Measurements from ENCODE around the gene CCT2. TPM values are rescaled to one million over a fixed set of nuclear protein-coding genes. Genes with fewer than 3 reads are reported as not detected.

Gene CCT2
- total and polyA plus RNA-seq, 2 donors (not counting 1 experiment from before 2014, with no cell fraction given), result 58.2 to 125 TPM

GRCh38 chr12:69563166-69563762, 22.0 kb upstream of the CCT2 start:
- H3K4me3 Mint-ChIP-seq, result no peak overlapping the region
- H3K27ac Mint-ChIP-seq, result no peak overlapping the region
- WGBS (ENCODE audit: insufficient coverage), result 96% methylated on average over 2 of the region's 2 CpGs
- no peaks in the 10 kb centered on the region for H3K27me3 ChIP-seq (replicated peaks in 1 of 4; ENCODE audit: control extremely low read depth in 1 of 4, control insufficient read depth in 3 of 4, insufficient read depth in 4 of 4, low read length in 3 of 4)
- H3K4me1 Mint-ChIP-seq, result no peaks in the 10 kb centered on the region
- H3K9ac ChIP-seq (ENCODE audit: low read length), result no peak overlapping the region
- no peak overlapping the region for H3K27ac ChIP-seq (ENCODE audit: low read length in 2 of 2)
- DNase-seq (no peak), ATAC-seq (ENCODE audit: low read depth) (no peak)
- H3K4me3 ChIP-seq (ENCODE audit: control extremely low read depth in 1 of 5, extremely low read depth in 1 of 5, insufficient read depth in 1 of 5, low read depth in 2 of 5, low read length in 4 of 5), result no peak overlapping the region
- intact Hi-C loops (cut with micrococcal nuclease), result no loop called here
- no peaks in the 10 kb centered on the region for H4K20me1 ChIP-seq (ENCODE audit: control insufficient read depth, insufficient read depth, low read length, poor library complexity, severe bottlenecking)
- ChIA-PET POLR2A (no interaction called here), CTCF (interaction anchor here (1.3 to 1.9 kb wide), 2 partner anchors 8 to 271 kb away, joined by 3 to 6 read pairs; no protein-coding TSS in a partner anchor)
- H2AFZ ChIP-seq (ENCODE audit: insufficient read depth, low read depth, low read length, poor library complexity, severe bottlenecking), result no peak overlapping the region
- H3K4me2 ChIP-seq (replicated peaks; ENCODE audit: low read depth, low read length, poor library complexity, severe bottlenecking), result no peak overlapping the region
- no peaks in the 10 kb centered on the region for H3K79me2 ChIP-seq (ENCODE audit: control insufficient read depth, insufficient read depth, low read length)
- H3K9me3 ChIP-seq (ENCODE audit: control extremely low read depth in 1 of 3, control insufficient read depth in 2 of 3, insufficient read depth in 1 of 3, low read length in 2 of 3), result no peaks in the 10 kb centered on the region
- TF ChIP-seq EZH2 (IDR thresholded peaks at IDR 0.05; ENCODE audit: borderline replicate concordance, insufficient read depth, low read depth, low read length, poor library complexity, severe bottlenecking), result no peak
- no peak for TF ChIP-seq CTCF (IDR thresholded peaks at IDR 0.05)
- peaks cover 4 to 16% of the 10 kb centered on the region in 2 experiments for H3K36me3 ChIP-seq (replicated peaks in 1 of 2; ENCODE audit: control extremely low read depth in 1 of 2, control insufficient read depth in 1 of 2, extremely low read depth in 1 of 2, insufficient read depth in 2 of 2, low read length in 1 of 2)
- H3K27me3 Mint-ChIP-seq, result no peaks in the 10 kb centered on the region
- no peaks in the 10 kb centered on the region for H3K4me1 ChIP-seq (ENCODE audit: control insufficient read depth in 2 of 2, insufficient read depth in 2 of 2, low read length in 2 of 2)
- no peaks in the 10 kb centered on the region for H3K9me3 Mint-ChIP-seq (ENCODE audit: insufficient read depth)

GRCh38 chr12:69566603-69567002, 18.7 kb upstream of the CCT2 start:
- Mint-ChIP-seq H3K4me1 (peaks cover 2% of the 10 kb centered on the region), H3K27ac (no peak overlapping the region), H3K9me3 (ENCODE audit: insufficient read depth) (no peaks in the 10 kb centered on the region), H3K27me3 (no peaks in the 10 kb centered on the region), H3K4me3 (no peak overlapping the region)
- Histone ChIP-seq H3K36me3 (replicated peaks in 1 of 2; ENCODE audit: control extremely low read depth in 1 of 2, control insufficient read depth in 1 of 2, extremely low read depth in 1 of 2, insufficient read depth in 2 of 2, low read length in 1 of 2) (peaks cover 3 to 21% of the 10 kb centered on the region in 2 experiments), H3K4me1 (ENCODE audit: control insufficient read depth in 2 of 2, insufficient read depth in 2 of 2, low read length in 2 of 2) (no peaks in the 10 kb centered on the region), H3K27me3 (replicated peaks in 1 of 4; ENCODE audit: control extremely low read depth in 1 of 4, control insufficient read depth in 3 of 4, insufficient read depth in 4 of 4, low read length in 3 of 4) (no peaks in the 10 kb centered on the region), H4K20me1 (ENCODE audit: control insufficient read depth, insufficient read depth, low read length, poor library complexity, severe bottlenecking) (no peaks in the 10 kb centered on the region), H3K4me3 (ENCODE audit: control extremely low read depth in 1 of 5, extremely low read depth in 1 of 5, insufficient read depth in 1 of 5, low read depth in 2 of 5, low read length in 4 of 5) (no peak overlapping the region), H3K9me3 (ENCODE audit: control extremely low read depth in 1 of 3, control insufficient read depth in 2 of 3, insufficient read depth in 1 of 3, low read length in 2 of 3) (no peaks in the 10 kb centered on the region), H3K27ac (ENCODE audit: low read length in 2 of 2) (peak overlapping the region in 1 of 2 donors; percentile 20), H3K79me2 (ENCODE audit: control insufficient read depth, insufficient read depth, low read length) (no peaks in the 10 kb centered on the region), H2AFZ (ENCODE audit: insufficient read depth, low read depth, low read length, poor library complexity, severe bottlenecking) (no peak overlapping the region), H3K4me2 (replicated peaks; ENCODE audit: low read depth, low read length, poor library complexity, severe bottlenecking) (no peak overlapping the region), H3K9ac (ENCODE audit: low read length) (no peak overlapping the region)
- WGBS (ENCODE audit: insufficient coverage), result 97% methylated on average over 3 of the region's 3 CpGs
- CTCF ChIA-PET, result interaction anchor here (0.6 to 9.4 kb wide), 5 partner anchors 18 to 275 kb away, joined by 3 to 172 read pairs (median 3); no protein-coding TSS in a partner anchor
- intact Hi-C loops (cut with micrococcal nuclease), result loop anchor here (5.0 kb wide), 1 partner anchor 319 kb away; no protein-coding TSS in a partner anchor
- TF ChIP-seq CTCF (IDR thresholded peaks at IDR 0.05), result no peak
- no peak for TF ChIP-seq EZH2 (IDR thresholded peaks at IDR 0.05; ENCODE audit: borderline replicate concordance, insufficient read depth, low read depth, low read length, poor library complexity, severe bottlenecking)
- POLR2A ChIA-PET, result no interaction called here
- ATAC-seq (ENCODE audit: low read depth) (no peak), DNase-seq (no peak)

Measured in B cell (primary cell).